Pancreas (tissue), 10 donors: ENCODE results near the gene KCNJ15. TPM values are rescaled to one million over a fixed set of nuclear protein-coding genes. Genes with fewer than 3 reads are reported as not detected.

Experiments
- ATAC-seq, 4 donors: fragments of 200-7000 bp; cut with Tn5 transposase; one replicate each; pipeline versions ENCODE4 v1.8.0 to v1.9.1; 2020; ENCODE audit warnings: mild to moderate bottlenecking in 4 of 4, moderate library complexity in 4 of 4
- DNase-seq, 6 donors: peaks; one replicate each; pipeline ENCODE4 v3.0.0-alpha.2; 2020
- FAIRE-seq: peaks from 2 replicates; lab custom pipeline; 2012; peaks lifted over from hg19 to GRCh38; lab: Jason Lieb, UNC
- H3K27ac ChIP-seq, 4 donors: fragments of 200-600 bp; sonication (generic); 1 replicate in 3 of 4; 2 replicates in 1 of 4; pipeline versions ENCODE4 v1.5.0 to v1.8.0; 2020
- H3K27me3 ChIP-seq, 4 donors: fragments of 200-600 bp; one replicate each; pipeline ENCODE4 v1.8.0; 2021
- H3K36me3 ChIP-seq, 3 donors: fragments of 200-600 bp; sonication (generic) in 1 of 3; one replicate each; pipeline versions ENCODE4 v1.5.0 to v1.8.0; 2020 to 2021
- H3K4me1 ChIP-seq, 3 donors: fragments of 200-600 bp; one replicate each; pipeline ENCODE4 v1.8.0; 2021
- H3K4me3 ChIP-seq, 4 donors: fragments of 200-600 bp; sonication (generic) in 2 of 4; one replicate each; pipeline versions ENCODE4 v1.5.0 to v1.8.0; 2020 to 2021
- H3K9me3 ChIP-seq, 4 donors: fragments of 200-600 bp; one replicate each; pipeline ENCODE4 v1.8.0; 2021
- WGBS, 2 donors: extraction: QIAGEN DNeasy Blood & Tissue Kit; methylation state at CpG; one replicate each; pipeline ENCODE4 v1.1.7; 2013; 5-methylcytosine and 5-hydroxymethylcytosine counted together
- intact Hi-C, 3 donors: fragments of 100-400 bp; cut with DNase I; formaldehyde crosslinking; loops; one replicate each; pipeline versions ENCODE4 v1.11.1 to v1.14.2; 2022
- polyA plus RNA-seq, 2 donors: library from polyadenylated mRNA; stranded (reverse); fragments of 200-250 nt; gene quantifications; one replicate each; pipeline ENCODE4 v1.2.3, GENCODE V29; 2013
- total RNA-seq, 6 donors: library from RNA; stranded (reverse); fragmentation: NEBNext Ultra II Directional in 4 of 6; extraction: Animal tissue kit (Norgen Biotek cat#: 25700) in 4 of 6; gene quantifications; one replicate each; pipeline versions ENCODE4 v1.2.1 to v1.2.4, GENCODE V29; 2021 to 2023
- TF ChIP-seq, protein P1 (sequence below), 4 donors: fragments of 200-600 bp; sonication (generic) in 3 of 4; IDR thresholded peaks; one replicate each; pipeline versions ENCODE4 v1.5.0 to v1.8.0; 2021; ENCODE audit warnings: antibody characterized with exemption in 4 of 4
- donor health status: healthy with polysubstance abuse.
- donor health status: DM: no; HTN: no; CAD: no; lungs with moderate emphysema.
- donor health status: DM: no; HTN: no; CAD: no.
- donor health status: control.
- donor health status: control.
- donor health status: Bipolar disorder and iron deficiency.
- donor health status: DM: yes; HTN: yes; CAD: no.
- donor health status: DM: no; HTN: no; CAD: no.
- donor health status: DM: no; HTN: no; CAD: no.
- donor health status: DM: yes; HTN: yes; CAD: no.

The KCNJ15 gene
- total and polyA plus RNA-seq, 8 donors, result 16.9 to 48.7 (median 31.0) TPM

DNA sequence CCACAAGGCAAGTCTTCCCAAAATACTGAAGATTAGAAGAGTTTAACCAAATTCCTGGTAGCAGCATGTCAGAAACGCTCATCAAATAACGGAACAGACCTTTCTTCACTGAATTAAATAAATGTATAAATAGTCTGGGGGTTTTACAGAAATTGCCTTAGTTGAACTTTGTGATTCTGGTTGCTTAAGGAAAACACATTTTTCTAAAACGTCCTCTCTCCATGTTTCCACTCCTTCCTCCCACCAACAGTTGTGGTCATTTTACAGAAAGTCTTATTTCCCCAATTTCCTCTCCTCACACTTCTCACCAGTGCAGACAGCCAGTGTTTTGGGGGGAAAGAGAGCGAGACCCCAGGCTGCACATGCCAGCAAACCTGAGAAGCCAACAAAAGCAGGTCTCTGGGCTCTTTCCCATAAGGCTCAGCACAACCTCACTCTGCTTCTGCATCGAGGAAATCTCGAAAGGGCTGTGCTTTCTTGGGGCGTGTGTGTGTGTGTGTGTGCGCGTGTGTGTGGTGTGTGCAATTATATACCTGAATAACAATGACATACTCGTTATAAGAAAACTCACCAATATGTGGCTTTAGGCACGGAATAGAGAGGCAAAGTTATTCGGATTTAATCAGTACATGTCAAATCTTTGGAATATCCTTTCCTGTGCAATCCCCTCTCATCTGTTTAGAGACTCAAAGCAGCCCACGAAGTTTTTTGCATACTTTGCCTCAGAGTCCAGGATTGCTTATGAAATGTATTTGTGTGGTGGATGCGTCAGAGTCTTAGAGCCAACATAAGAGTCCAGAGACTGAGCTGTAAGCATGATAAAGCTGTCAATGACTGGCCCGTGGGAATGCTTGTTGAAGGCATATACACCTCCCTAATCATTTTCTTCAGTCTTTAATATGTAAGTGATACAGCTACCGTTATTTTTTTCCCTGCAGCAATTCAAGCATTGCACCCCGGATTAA, 2.0 kb downstream of the KCNJ15 start:
- H3K9me3 ChIP-seq, result no peaks in the 10 kb centered on the region
- no peak for FAIRE-seq
- H3K27ac ChIP-seq, result peak overlapping the region in 2 of 4 donors; percentile 7 to 38
- intact Hi-C loops, result no loop called here
- ATAC-seq, result peak in 2 of 4 donors; percentile 10 to 45
- TF ChIP-seq, protein P1, sequence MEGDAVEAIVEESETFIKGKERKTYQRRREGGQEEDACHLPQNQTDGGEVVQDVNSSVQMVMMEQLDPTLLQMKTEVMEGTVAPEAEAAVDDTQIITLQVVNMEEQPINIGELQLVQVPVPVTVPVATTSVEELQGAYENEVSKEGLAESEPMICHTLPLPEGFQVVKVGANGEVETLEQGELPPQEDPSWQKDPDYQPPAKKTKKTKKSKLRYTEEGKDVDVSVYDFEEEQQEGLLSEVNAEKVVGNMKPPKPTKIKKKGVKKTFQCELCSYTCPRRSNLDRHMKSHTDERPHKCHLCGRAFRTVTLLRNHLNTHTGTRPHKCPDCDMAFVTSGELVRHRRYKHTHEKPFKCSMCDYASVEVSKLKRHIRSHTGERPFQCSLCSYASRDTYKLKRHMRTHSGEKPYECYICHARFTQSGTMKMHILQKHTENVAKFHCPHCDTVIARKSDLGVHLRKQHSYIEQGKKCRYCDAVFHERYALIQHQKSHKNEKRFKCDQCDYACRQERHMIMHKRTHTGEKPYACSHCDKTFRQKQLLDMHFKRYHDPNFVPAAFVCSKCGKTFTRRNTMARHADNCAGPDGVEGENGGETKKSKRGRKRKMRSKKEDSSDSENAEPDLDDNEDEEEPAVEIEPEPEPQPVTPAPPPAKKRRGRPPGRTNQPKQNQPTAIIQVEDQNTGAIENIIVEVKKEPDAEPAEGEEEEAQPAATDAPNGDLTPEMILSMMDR (IDR thresholded peaks at IDR 0.05), result no peak
- 52 to 55% methylated on average over 17 of the region's 17 CpGs for WGBS, 2 donors
- no peak for DNase-seq
- peaks cover 0 to 17% (median 0%) of the 10 kb centered on the region in 4 donors for H3K27me3 ChIP-seq
- H3K4me3 ChIP-seq, result peak overlapping the region in 2 of 4 donors; percentile 12 to 33
- H3K36me3 ChIP-seq, result no peaks in the 10 kb centered on the region
- peaks cover 7 to 19% (median 17%) of the 10 kb centered on the region in 3 donors for H3K4me1 ChIP-seq

DNA sequence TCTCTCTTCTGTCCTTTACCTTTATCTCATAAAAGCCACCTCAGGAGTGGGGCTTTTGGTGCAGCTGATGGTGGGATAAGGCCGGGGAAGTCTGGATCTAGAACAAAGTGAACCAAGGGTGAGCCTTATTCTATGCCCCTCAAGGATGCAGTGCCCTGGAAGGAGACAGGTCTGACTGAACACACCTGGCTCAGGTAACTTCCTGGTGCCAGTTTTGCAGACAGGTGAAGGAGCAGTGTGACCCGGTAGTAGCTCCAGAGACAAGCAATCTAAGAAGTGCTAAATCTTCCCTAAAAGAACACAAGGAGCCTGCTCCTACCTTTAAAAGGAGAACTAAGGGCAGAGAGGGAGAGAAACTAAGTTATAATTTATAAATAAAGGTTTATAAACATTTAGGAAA, 2.9 kb downstream of the KCNJ15 start:
- intact Hi-C loops, result no loop called here
- ATAC-seq (peak in 2 of 4 donors; percentile 16 to 27), DNase-seq (no peak), FAIRE-seq (no peak)
- Histone ChIP-seq H3K36me3 (no peaks in the 10 kb centered on the region), H3K27ac (peak overlapping the region in 2 of 4 donors; percentile 7 to 29), H3K27me3 (peaks cover 0 to 17% (median 0%) of the 10 kb centered on the region in 4 donors), H3K4me3 (peak overlapping the region in 1 of 4 donors; percentile 33), H3K4me1 (peaks cover 7 to 19% (median 17%) of the 10 kb centered on the region in 3 donors), H3K9me3 (no peaks in the 10 kb centered on the region)
- whole genome bisulfite sequencing, 2 donors, result 33 to 34% methylated on average over 2 of the region's 2 CpGs
- TF ChIP-seq, protein P1 (IDR thresholded peaks at IDR 0.05), result no peak

DNA sequence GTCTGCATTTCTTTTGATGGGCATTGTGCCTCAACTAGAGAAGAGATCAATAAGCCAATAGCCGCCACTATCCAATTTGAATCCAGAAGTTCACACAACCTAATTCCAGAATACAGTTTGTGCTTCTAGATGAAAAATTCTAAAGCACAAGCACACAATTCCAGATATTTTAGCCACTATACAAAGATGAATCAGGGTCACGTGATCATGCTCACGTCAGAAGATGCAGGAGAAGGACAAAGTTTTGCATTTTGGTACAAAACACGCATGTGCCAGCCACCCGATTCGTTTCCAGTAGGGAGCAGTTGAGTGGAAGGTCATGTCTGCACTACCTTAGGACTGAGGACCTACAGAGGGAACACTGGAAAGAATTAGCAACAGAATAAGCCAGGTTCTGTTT, 3.6 kb downstream of the KCNJ15 start:
- FAIRE-seq, result no peak
- peaks cover 0 to 17% (median 0%) of the 10 kb centered on the region in 4 donors for H3K27me3 ChIP-seq
- no peaks in the 10 kb centered on the region for H3K36me3 ChIP-seq
- 52 to 63% methylated on average over 6 of the region's 6 CpGs for WGBS, 2 donors
- no peaks in the 10 kb centered on the region for H3K9me3 ChIP-seq
- peaks cover 7 to 19% (median 17%) of the 10 kb centered on the region in 3 donors for H3K4me1 ChIP-seq
- no peak overlapping the region for H3K27ac ChIP-seq
- TF ChIP-seq, protein P1 (IDR thresholded peaks at IDR 0.05), result no peak
- H3K4me3 ChIP-seq, result no peak overlapping the region
- peak in 1 of 4 donors; percentile 9 for ATAC-seq
- DNase-seq, result no peak
- intact Hi-C loops, result no loop called here

DNA sequence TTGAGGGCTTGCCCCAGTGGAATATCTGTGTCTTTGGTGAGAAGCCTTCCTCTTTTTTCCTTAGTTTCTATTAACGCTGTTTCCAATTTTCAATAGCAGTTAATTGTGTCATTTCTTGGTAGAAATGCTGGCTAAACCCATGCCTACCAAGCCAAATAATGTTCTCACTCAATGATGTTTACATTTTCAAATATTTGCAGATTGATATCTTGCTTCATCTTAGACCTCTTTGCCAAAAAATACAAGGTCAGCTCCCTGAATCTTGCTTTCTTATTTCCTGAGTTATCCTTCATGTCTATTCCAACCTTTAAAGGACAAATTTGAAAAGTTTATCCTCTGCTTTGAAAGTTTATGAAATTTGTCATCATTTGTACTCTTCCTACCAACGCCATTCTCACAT, 5.1 kb downstream of the KCNJ15 start:
- TF ChIP-seq, protein P1 (IDR thresholded peaks at IDR 0.05), result no peak
- no peak overlapping the region for H3K27ac ChIP-seq
- WGBS, 2 donors, result 29 to 34% methylated on average over 2 of the region's 2 CpGs
- H3K27me3 ChIP-seq, result peaks cover 0 to 12% (median 0%) of the 10 kb centered on the region in 4 donors
- peak; percentile 13 to 58 (median 36) for ATAC-seq
- no peak for DNase-seq
- no peaks in the 10 kb centered on the region for H3K9me3 ChIP-seq
- intact Hi-C loops, result no loop called here
- H3K36me3 ChIP-seq, result no peaks in the 10 kb centered on the region
- no peak for FAIRE-seq
- peaks cover 7 to 19% (median 17%) of the 10 kb centered on the region in 3 donors for H3K4me1 ChIP-seq
- H3K4me3 ChIP-seq, result no peak overlapping the region
